ENCODE measurements around the gene MTX1.
"Not testable (repeated sequence)": the region's sequence is repeated elsewhere in the genome, so short reads cannot be mapped to it uniquely, and the experiment has no call there.

The MTX1 gene

GRCh38 chr1:155207806-155208540 lies 522 bp upstream of the MTX1 start, which contains the start of gene THBS3:
Gene THBS3 (minus strand): TSS chr1:155207897. CDS start chr1:155207876, 21 bp downstream.
- peak; percentile 71 for DNase-seq (ENCODE audit: low spot score)

- DNase-seq (ENCODE audit: low spot score), result no peak
Observed at GRCh38 chr1:155209312-155209721, 822 bp downstream of the MTX1 start.

- no peak for DNase-seq (ENCODE audit: low spot score)
Observed at GRCh38 chr1:155210314-155211104, 2.0 kb downstream of the MTX1 start.

- not testable (repeated sequence) for DNase-seq (ENCODE audit: low spot score)
Observed at GRCh38 chr1:155211381-155212050, 3.0 kb downstream of the MTX1 start.

GRCh38 chr1:155212051-155212440 lies 3.6 kb downstream of the MTX1 start:
- not testable (repeated sequence) for DNase-seq (ENCODE audit: low spot score)

GRCh38 chr1:155214702-155215101 lies 6.2 kb downstream of the MTX1 start:
- DNase-seq (ENCODE audit: low spot score), result not testable (repeated sequence)

GRCh38 chr1:155218854-155219591 lies 10.5 kb downstream of the MTX1 start:
- peak; percentile 93 for DNase-seq (ENCODE audit: low spot score)

GRCh38 chr1:155219592-155220031 lies 11.1 kb downstream of the MTX1 start:
- peak; percentile 74 for DNase-seq (ENCODE audit: low spot score)

GRCh38 chr1:155220211-155220965 lies 11.9 kb downstream of the MTX1 start:
- DNase-seq (ENCODE audit: low spot score), result not testable (repeated sequence)

GRCh38 chr1:155223047-155223446 lies 14.6 kb downstream of the MTX1 start:
- no peak for DNase-seq (ENCODE audit: low spot score)

- DNase-seq (ENCODE audit: low spot score), result not testable (repeated sequence)
Observed at GRCh38 chr1:155225404-155225759, 16.9 kb downstream of the MTX1 start.

- DNase-seq (ENCODE audit: low spot score), result peak; percentile 83
Observed at GRCh38 chr1:155226188-155226909, 17.9 kb downstream of the MTX1 start.

GRCh38 chr1:155226910-155227260 lies 18.4 kb downstream of the MTX1 start:
- DNase-seq (ENCODE audit: low spot score), result peak; percentile 61

GRCh38 chr1:155227261-155228095 lies 19.0 kb downstream of the MTX1 start:
- peak; percentile 99 for DNase-seq (ENCODE audit: low spot score)

- no peak for DNase-seq (ENCODE audit: low spot score)
Observed at GRCh38 chr1:155228096-155228427, 19.6 kb downstream of the MTX1 start.

GRCh38 chr1:155231302-155231701 lies 22.8 kb downstream of the MTX1 start:
- DNase-seq (ENCODE audit: low spot score), result not testable (repeated sequence)

- peak; percentile 53 for DNase-seq (ENCODE audit: low spot score)
Observed at GRCh38 chr1:155232001-155232978, 23.8 kb downstream of the MTX1 start.

GRCh38 chr1:155233502-155233901 lies 25.0 kb downstream of the MTX1 start:
- not testable (repeated sequence) for DNase-seq (ENCODE audit: low spot score)
